ENCODE measurements around the gene HNRNPA0. TPM values are rescaled to one million over a fixed set of nuclear protein-coding genes. Genes with fewer than 3 reads are reported as not detected.
A peak's percentile ranks its signal among the peaks of the same experiment; 100 is the strongest.

Gene HNRNPA0
- total RNA-seq, 4 donors from 2014 or later, result 8.4 to 13.7 (median 9.4) TPM

DNA sequence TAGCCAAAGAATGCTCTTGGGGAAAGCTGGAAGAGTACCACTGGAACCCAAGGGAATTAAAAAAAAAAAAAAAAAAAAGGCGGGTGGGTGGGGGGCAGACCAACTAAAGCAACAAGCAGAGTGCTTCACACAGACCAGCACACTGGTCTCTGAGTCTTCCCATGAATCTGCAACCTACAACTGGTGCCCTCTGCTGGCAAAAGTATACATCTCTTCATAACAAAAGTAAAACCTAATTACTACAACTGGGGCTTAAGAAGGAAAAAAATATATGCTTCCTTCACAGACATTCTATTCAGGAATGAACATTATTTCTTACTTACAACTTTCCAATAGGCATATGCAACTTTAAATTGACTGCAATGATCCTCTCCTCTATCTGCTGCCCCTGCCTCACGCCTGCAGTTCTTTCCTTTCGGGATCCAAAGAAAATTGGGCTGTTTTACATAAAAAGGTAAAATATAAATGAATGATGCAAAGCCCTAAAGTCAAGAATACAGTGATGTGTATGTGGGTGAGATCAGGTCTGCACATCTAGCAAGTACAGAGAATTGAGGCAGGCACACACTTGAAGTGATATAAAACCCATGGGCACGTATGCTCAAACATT is 11.0 kb downstream of the HNRNPA0 start:
- no peak overlapping the region for H3K27ac ChIP-seq
- 70 to 71% methylated on average over 4 of the region's 4 CpGs for WGBS, 2 donors
- no peak for TF ChIP-seq POLR2A (IDR thresholded peaks at IDR 0.05)
- TF ChIP-seq, protein P1, sequence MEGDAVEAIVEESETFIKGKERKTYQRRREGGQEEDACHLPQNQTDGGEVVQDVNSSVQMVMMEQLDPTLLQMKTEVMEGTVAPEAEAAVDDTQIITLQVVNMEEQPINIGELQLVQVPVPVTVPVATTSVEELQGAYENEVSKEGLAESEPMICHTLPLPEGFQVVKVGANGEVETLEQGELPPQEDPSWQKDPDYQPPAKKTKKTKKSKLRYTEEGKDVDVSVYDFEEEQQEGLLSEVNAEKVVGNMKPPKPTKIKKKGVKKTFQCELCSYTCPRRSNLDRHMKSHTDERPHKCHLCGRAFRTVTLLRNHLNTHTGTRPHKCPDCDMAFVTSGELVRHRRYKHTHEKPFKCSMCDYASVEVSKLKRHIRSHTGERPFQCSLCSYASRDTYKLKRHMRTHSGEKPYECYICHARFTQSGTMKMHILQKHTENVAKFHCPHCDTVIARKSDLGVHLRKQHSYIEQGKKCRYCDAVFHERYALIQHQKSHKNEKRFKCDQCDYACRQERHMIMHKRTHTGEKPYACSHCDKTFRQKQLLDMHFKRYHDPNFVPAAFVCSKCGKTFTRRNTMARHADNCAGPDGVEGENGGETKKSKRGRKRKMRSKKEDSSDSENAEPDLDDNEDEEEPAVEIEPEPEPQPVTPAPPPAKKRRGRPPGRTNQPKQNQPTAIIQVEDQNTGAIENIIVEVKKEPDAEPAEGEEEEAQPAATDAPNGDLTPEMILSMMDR (IDR thresholded peaks at IDR 0.05), result peak in 4 of 6 experiments; percentile 46 to 68 (median 59)
- no peaks in the 10 kb centered on the region for H3K9me3 ChIP-seq
- intact Hi-C loops (cut with DNase I), result loop anchor here (10.0 kb wide), 1 partner anchor 108 kb away; no protein-coding TSS in a partner anchor
- no peaks in the 10 kb centered on the region for H3K36me3 ChIP-seq
- DNase-seq, result no peak
- peaks cover 0 to under 1% (median 0%) of the 10 kb centered on the region in 3 donors for H3K4me1 ChIP-seq
- no peaks in the 10 kb centered on the region for H3K27me3 ChIP-seq
- H3K4me3 ChIP-seq, result no peak overlapping the region

DNA sequence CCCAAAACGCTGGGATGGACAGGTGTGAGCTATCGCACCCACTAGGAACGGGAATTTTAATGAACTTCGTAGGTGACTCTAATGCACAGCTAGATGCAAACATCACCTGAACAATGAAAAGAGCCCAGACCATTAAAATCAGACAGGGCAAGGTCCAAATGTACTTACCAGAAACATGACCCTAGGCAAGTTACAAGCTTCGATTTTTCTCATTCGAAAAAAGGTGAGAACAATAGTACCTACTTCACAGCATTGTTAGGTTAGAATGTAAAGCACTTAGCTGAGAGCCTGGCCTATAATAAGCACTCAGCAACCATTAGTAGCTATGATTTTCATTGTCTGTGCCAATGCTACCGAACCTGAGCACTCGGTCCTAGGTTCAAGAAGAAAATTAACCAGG is 12.4 kb downstream of the HNRNPA0 start:
- no peak overlapping the region for H3K4me3 ChIP-seq
- no peak overlapping the region for H3K27ac ChIP-seq
- no peaks in the 10 kb centered on the region for H3K27me3 ChIP-seq
- intact Hi-C loops (cut with DNase I), result loop anchor here (10.0 kb wide), 1 partner anchor 107 kb away; no protein-coding TSS in a partner anchor
- TF ChIP-seq, protein P1 (IDR thresholded peaks at IDR 0.05), result no peak
- no peak for TF ChIP-seq POLR2A (IDR thresholded peaks at IDR 0.05)
- H3K36me3 ChIP-seq, result no peaks in the 10 kb centered on the region
- no peaks in the 10 kb centered on the region for H3K9me3 ChIP-seq
- peaks cover 0 to 14% (median 3%) of the 10 kb centered on the region in 3 donors for H3K4me1 ChIP-seq
- 76 to 87% methylated on average over 6 to 8 of the region's 8 CpGs for WGBS, 2 donors
- DNase-seq, result no peak

DNA sequence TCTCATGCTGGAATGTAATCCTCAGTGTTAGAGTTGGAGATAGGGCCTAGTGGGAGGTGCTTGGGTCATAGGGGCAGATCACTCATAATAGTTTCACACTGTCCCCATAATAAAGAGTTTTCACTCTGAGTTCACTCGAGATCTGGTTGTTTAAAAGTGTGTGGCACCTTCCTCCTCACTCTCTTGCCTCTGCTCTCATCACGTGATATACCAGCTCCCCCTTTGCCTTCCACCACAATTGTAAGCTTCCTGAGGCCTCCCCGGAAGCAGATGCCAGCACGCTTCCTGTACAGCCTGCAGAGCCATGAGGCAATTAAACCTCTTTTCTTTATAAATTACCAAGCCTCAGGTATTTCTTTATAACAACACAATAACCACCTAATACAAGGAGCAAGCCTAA is 14.4 kb downstream of the HNRNPA0 start:
- H3K27ac ChIP-seq, result no peak overlapping the region
- H3K27me3 ChIP-seq, result no peaks in the 10 kb centered on the region
- intact Hi-C loops (cut with DNase I), result loop anchor here (10.0 kb wide), 1 partner anchor 105 kb away; no protein-coding TSS in a partner anchor

DNA sequence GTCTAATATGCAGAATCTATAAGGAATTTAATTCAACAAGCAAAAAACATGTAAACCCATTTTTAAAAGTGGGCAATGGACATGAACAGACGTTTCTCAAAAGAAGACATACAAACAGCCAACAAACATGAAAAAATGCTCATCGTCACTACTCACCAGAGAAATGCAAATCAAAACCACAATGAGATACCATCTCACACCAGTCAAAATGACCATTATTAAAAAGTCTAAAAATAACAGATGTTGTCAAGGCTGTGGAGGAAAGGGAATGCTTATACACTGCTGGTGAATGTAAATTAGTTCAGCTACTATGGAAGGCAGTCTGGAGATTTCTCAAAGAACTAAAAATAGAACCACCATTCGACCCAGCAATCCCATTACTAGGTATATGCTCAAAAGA is 15.2 kb downstream of the HNRNPA0 start:
- no peak overlapping the region for H3K4me3 ChIP-seq
- 78 to 83% methylated on average over 3 of the region's 3 CpGs for WGBS, 2 donors
- H3K9me3 ChIP-seq, result no peaks in the 10 kb centered on the region
- no peaks in the 10 kb centered on the region for H3K27me3 ChIP-seq
- DNase-seq, result no peak
- TF ChIP-seq, protein P1 (IDR thresholded peaks at IDR 0.05), result no peak
- TF ChIP-seq POLR2A (IDR thresholded peaks at IDR 0.05), result no peak
- H3K36me3 ChIP-seq, result no peaks in the 10 kb centered on the region
- peaks cover 16 to 42% (median 16%) of the 10 kb centered on the region in 3 donors for H3K4me1 ChIP-seq
- intact Hi-C loops (cut with DNase I), result no loop called here
- no peak overlapping the region for H3K27ac ChIP-seq

More for the DNA sequence above, 14.4 kb downstream of the HNRNPA0 start:
- TF ChIP-seq POLR2A (IDR thresholded peaks at IDR 0.05), result no peak
- TF ChIP-seq, protein P1 (IDR thresholded peaks at IDR 0.05), result no peak
- DNase-seq, result no peak
- no peaks in the 10 kb centered on the region for H3K9me3 ChIP-seq
- WGBS, 2 donors, result 83 to 88% methylated on average over 4 of the region's 4 CpGs
- H3K4me1 ChIP-seq, result peaks cover 15 to 34% (median 16%) of the 10 kb centered on the region in 3 donors
- no peaks in the 10 kb centered on the region for H3K36me3 ChIP-seq
- no peak overlapping the region for H3K4me3 ChIP-seq

DNA sequence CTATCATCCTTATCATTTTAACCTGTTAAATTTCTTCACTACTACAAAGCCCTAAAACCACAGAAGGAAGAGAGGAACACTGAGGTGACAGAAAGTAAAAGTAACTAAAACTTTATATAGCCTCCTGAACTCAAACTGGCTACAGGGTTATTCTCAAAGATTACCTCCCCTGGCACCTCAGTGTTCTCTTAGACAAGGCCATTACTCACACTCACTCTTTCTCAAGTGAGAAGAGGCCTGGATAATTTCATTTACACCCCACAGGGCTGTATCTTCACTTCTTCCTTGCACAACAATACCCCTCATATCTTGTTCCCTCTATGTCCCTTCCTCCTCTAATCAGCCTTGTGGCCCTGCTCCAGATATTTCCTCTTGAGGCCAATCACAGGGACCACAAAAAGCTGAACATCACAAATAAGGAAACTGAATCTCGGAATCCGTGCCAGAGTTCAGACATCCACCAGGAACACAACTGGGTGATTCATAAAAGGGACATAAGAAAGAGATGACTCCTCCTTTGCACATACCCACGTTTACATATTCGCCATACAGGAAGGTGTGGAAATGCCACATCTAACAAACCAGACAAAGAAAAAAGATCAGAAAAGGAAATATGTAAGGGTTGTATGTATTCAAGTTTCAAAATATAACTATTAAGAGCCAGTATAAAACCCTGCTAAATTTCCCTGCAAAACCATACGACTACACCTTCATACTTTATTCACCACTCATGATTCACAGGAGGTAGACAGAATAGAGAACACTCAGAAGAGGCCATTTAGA is 16.6 kb downstream of the HNRNPA0 start:
- peaks cover 16 to 45% (median 16%) of the 10 kb centered on the region in 3 donors for H3K4me1 ChIP-seq
- H3K27me3 ChIP-seq, result no peaks in the 10 kb centered on the region
- H3K36me3 ChIP-seq, result no peaks in the 10 kb centered on the region
- TF ChIP-seq, protein P1 (IDR thresholded peaks at IDR 0.05), result no peak
- TF ChIP-seq POLR2A (IDR thresholded peaks at IDR 0.05), result no peak
- intact Hi-C loops (cut with DNase I), result no loop called here
- H3K9me3 ChIP-seq, result no peaks in the 10 kb centered on the region
- H3K4me3 ChIP-seq, result no peak overlapping the region
- DNase-seq, result no peak
- WGBS, 2 donors, result 21 to 34% methylated on average over 5 of the region's 5 CpGs
- peak overlapping the region in 3 of 4 donors; percentile 36 to 80 (median 38) for H3K27ac ChIP-seq

All from esophagus squamous epithelium (tissue), 5 donors.